UCSD-AML1 (cell line): Measurements from ENCODE around the gene CS.

ENCODE experiments used
- DNase-seq: peaks from one replicate; lab custom pipeline; 2025; ENCODE audit not compliant: unreplicated experiment; lab: John Stamatoyannopoulos, UW

CS gene

DNA sequence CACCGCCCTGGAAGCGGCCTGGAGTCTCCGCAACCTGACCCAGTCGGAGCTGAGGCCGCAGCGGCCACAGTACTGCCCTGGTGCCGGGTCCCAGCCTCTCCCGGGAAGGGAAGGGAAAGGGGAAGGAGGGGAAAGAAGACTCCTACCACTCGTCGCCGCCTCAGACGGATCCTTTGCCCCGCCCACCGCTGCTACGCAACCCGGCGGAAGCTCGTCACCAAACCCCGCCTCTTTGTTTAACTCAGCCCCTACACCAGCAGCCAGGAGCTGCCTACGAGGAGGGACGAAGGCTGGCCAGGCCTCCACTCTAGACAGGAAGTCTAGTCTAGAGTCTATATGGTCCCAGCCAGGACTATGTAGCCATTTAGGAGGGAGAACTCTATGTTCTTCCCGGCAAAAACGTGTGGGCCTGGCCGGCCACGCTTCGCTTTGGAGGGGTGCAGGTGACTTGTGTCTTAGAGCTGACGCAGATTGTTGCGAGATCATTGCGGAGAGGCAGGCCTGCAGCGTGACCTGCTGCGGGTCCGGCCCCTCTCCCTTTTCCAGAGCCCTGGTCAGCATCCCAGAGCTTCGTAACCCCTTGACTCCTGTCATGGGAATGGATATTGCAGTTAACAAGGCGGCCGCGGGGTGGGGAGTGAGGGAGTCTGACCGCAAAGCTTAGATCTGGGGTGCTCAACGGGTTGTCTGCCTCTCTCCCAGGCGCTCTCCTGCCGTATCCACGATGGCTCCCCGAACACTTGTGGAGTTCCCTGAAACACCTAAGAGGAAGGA, 78.2 kb downstream of the CS start, which contains the start of gene RNF41:
TSS of gene RNF41 (minus strand) at position 166 of the 774 bp plus-strand sequence. CDS start 7,875 bp downstream, outside the sequence.
- peak; percentile 96 for DNase-seq
